ENCODE results near the gene FMOD. TPM values are rescaled to one million over a fixed set of nuclear protein-coding genes. Genes with fewer than 3 reads are reported as not detected.
A peak's percentile ranks its signal among the peaks of the same experiment; 100 is the strongest.

FMOD gene
- total and polyA plus RNA-seq, 8 donors = 14.7 to 422 (median 37.9) TPM

DNA sequence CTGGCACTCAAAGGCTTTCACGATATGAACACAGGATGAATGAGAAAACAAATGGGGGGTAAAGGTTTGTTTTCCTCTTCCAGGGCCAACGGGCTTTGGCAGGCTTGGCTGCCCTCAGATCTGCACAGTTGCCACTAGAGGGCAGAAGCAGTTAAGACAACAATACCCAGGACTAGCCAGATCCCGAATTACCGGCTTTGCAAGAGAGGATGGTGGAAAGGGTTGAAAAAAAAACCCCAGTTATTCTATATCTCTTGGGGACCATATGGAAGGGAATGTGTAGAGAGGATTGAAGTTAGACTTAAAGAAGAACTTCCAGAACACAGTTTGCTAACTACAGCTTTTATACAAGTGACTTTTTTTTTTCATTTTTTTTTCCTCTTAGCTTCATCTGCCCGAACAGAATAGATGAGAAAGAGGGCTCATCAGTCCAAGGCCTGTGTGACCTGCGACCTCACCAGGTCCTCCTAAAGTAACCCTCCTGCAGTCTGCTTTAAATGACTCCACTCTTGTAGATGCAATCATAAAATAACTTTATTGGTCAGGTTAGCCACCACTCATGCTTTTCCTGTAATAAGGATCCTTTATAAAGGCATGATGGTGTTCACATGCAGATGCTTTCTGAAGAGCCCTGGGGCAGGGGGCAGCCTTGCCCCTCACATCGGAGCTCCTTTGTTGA, 10.7 kb downstream of the FMOD start:
- peaks cover 0 to 62% (median 37%) of the 10 kb centered on the region in 4 donors for H3K4me1 ChIP-seq
- no peak overlapping the region for H3K4me3 ChIP-seq
- 15 to 23% (median 17%) methylated on average over 7 of the region's 7 CpGs for WGBS, 5 donors
- peak; percentile 81 to 95 for DNase-seq
- H3K27ac ChIP-seq = peak overlapping the region in 2 of 5 donors; percentile 7 to 48
- no peaks in the 10 kb centered on the region for H3K27me3 ChIP-seq
- H3K36me3 ChIP-seq = peaks cover 0 to 17% (median 7%) of the 10 kb centered on the region in 4 donors
- H3K9me3 ChIP-seq = no peaks in the 10 kb centered on the region
- intact Hi-C loops (cut with DNase I; ENCODE audit: low total_unique reads) = loop anchor here (5.0 kb wide), 1 partner anchor 147 kb away; no protein-coding TSS in a partner anchor
- TF ChIP-seq EP300 (IDR thresholded peaks at IDR 0.05) (no peak), POLR2A (IDR thresholded peaks at IDR 0.05) (no peak), POLR2AphosphoS5 (IDR thresholded peaks at IDR 0.05) (peak in 1 of 3 donors; percentile 81)
- TF ChIP-seq, protein P1, sequence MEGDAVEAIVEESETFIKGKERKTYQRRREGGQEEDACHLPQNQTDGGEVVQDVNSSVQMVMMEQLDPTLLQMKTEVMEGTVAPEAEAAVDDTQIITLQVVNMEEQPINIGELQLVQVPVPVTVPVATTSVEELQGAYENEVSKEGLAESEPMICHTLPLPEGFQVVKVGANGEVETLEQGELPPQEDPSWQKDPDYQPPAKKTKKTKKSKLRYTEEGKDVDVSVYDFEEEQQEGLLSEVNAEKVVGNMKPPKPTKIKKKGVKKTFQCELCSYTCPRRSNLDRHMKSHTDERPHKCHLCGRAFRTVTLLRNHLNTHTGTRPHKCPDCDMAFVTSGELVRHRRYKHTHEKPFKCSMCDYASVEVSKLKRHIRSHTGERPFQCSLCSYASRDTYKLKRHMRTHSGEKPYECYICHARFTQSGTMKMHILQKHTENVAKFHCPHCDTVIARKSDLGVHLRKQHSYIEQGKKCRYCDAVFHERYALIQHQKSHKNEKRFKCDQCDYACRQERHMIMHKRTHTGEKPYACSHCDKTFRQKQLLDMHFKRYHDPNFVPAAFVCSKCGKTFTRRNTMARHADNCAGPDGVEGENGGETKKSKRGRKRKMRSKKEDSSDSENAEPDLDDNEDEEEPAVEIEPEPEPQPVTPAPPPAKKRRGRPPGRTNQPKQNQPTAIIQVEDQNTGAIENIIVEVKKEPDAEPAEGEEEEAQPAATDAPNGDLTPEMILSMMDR (IDR thresholded peaks at IDR 0.05) = peak in 6 of 7 experiments; percentile 3 to 96 (median 89)

DNA sequence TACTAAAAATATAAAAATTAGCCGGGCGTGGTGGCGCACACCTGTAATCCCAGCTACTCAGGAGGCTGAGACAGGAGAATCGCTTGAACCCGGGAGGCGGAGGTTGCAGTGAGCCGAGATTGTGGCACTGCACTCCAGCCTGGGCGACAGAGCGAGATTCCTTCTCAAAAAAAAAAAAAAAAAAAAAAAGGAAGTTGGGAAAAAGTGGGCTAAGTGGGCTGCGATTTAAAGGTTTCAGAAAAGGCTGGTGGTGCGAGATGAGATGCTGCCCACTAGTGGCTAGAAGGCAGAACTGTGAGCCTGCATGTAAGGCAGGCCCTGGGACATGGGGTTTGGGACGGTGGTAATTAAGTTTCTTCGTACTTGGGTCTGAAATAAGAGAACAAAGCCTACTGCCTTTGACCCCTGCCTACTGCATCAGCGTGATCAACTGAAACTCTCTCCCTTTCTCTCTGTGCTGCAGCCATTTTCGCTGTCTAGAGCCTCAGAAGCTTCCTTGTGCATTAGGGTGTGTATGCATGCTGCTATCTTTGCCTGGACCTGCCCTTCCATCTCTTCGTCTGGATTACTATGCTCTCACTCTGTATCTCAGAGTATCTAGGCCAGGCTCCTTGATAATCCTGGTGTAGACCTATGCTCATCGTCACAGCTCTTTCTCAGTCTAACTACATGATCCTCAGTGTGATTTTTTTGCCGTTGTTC, 12.4 kb downstream of the FMOD start:
- no peak overlapping the region for H3K27ac ChIP-seq
- TF ChIP-seq, protein P1 (IDR thresholded peaks at IDR 0.05) = peak in 5 of 7 experiments; percentile 79 to 98 (median 93)
- TF ChIP-seq POLR2AphosphoS5 (IDR thresholded peaks at IDR 0.05) (peak in 1 of 3 donors; percentile 46), EP300 (IDR thresholded peaks at IDR 0.05) (no peak)
- H3K9me3 ChIP-seq = no peaks in the 10 kb centered on the region
- intact Hi-C loops (cut with DNase I; ENCODE audit: low total_unique reads) = loop anchor here (2.0 kb wide), 1 partner anchor 66 kb away; no protein-coding TSS in a partner anchor
- peaks cover 0 to 46% (median 37%) of the 10 kb centered on the region in 4 donors for H3K4me1 ChIP-seq
- H3K27me3 ChIP-seq = no peaks in the 10 kb centered on the region
- peaks cover 0 to 17% (median 7%) of the 10 kb centered on the region in 4 donors for H3K36me3 ChIP-seq
- WGBS, 5 donors = 45 to 51% (median 48%) methylated on average over 18 of the region's 18 CpGs
- H3K4me3 ChIP-seq = no peak overlapping the region
- DNase-seq = peak; percentile 72 to 89

DNA sequence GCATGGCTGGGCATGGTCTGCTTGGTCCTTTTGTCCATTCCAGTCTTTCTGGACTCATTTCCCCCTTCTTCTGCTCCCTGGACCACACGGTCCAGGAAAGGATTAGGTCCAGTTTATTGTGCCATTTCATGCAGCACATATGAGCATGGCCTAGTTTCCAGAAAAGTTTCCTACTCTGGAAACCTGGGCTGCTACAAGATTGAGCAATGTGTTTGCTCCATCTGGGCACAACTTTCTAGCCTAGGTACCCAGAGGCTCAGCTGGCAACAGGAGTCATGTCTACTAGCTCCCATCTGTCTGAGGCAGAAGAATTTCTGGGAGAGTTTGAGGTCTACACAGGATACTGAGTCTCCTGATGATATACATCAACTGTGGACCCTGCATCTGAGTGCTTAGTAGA, 14.8 kb downstream of the FMOD start:
- TF ChIP-seq EP300 (IDR thresholded peaks at IDR 0.05) (no peak), POLR2A (IDR thresholded peaks at IDR 0.05) (no peak), POLR2AphosphoS5 (IDR thresholded peaks at IDR 0.05) (no peak)
- TF ChIP-seq, protein P1 (IDR thresholded peaks at IDR 0.05) = no peak
- peaks cover 0 to 34% (median 22%) of the 10 kb centered on the region in 4 donors for H3K4me1 ChIP-seq
- WGBS, 5 donors = 21 to 45% (median 32%) methylated on average over 1 of the region's 1 CpG
- H3K27me3 ChIP-seq = no peaks in the 10 kb centered on the region
- no peak overlapping the region for H3K4me3 ChIP-seq
- intact Hi-C loops (cut with DNase I; ENCODE audit: low total_unique reads) = no loop called here
- DNase-seq = no peak
- peaks cover 0 to 5% (median 3%) of the 10 kb centered on the region in 4 donors for H3K36me3 ChIP-seq
- peak overlapping the region; percentile 2 to 66 (median 36) for H3K27ac ChIP-seq
- H3K9me3 ChIP-seq = no peaks in the 10 kb centered on the region

DNA sequence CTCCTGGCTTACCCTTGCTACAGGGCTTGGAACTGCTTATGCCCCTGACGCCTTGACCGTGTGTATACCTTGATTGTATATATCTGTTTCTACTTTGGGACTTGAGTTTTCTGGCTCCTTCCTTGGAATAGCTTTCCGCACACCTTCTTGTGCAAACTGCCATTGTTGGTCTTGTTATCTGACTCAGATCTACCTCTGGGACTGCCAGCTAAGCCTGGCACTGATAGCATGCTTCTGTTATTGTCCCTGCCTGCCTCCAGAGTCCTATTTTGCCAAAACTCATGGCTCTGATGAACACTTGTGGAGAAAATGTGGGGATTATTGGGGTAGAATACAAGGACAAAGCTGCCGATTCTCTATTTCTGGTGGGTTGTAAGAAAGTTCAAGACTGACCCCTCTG, 15.4 kb downstream of the FMOD start:
- Histone ChIP-seq H3K4me3 (no peak overlapping the region), H3K27ac (peak overlapping the region; percentile 29 to 66 (median 54)), H3K4me1 (peaks cover 0 to 33% (median 22%) of the 10 kb centered on the region in 4 donors), H3K36me3 (no peaks in the 10 kb centered on the region), H3K9me3 (no peaks in the 10 kb centered on the region), H3K27me3 (no peaks in the 10 kb centered on the region)
- 43 to 63% (median 51%) methylated on average over 4 of the region's 4 CpGs for WGBS, 5 donors
- TF ChIP-seq EP300 (IDR thresholded peaks at IDR 0.05) = no peak
- intact Hi-C loops (cut with DNase I; ENCODE audit: low total_unique reads) = no loop called here
- DNase-seq = peak in 1 of 2 donors; percentile 58
